ENCODE measurements around the gene ZFYVE28. TPM values are rescaled to one million over a fixed set of nuclear protein-coding genes. Genes with fewer than 3 reads are reported as not detected.

The ZFYVE28 gene
- total RNA-seq, 1 donor from 2014 or later = 23.2 TPM

DNA sequence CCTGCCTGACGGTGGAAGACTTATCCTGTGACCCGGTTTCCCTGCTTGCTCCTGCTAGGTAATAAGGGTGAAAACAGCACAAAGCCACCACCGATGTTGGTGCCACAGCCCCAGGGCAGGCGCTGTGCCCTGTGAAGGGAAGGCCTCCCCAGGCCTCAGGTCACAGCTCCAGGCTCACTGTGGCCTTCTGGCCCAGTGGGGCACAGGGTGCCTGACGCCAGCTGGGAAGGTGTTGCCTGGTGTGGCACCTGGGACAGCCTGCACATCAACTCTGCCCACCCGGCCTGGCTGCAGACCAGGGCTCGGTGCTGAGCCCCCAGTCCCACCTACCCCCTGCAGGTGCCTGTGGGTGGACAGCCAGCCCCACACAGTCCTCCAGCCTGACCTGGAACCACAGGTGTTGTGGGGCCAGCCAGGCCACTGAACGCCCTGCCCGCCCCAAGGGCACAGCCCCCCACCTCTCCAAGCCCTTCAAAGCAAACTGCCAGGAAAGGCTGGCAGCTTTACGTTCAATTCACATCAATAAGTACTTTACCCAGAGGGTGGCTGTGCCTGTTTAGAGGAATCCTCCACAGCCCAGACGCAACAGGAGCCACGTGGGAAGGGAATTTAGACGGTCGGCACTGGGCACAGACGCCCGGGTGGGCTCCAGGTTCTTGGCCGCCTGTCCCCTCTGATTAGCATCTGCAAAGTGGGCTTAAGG lies 54.3 kb downstream of the ZFYVE28 start:
- peak; percentile 6 for ATAC-seq
- intact Hi-C loops (cut with DNase I) = no loop called here

DNA sequence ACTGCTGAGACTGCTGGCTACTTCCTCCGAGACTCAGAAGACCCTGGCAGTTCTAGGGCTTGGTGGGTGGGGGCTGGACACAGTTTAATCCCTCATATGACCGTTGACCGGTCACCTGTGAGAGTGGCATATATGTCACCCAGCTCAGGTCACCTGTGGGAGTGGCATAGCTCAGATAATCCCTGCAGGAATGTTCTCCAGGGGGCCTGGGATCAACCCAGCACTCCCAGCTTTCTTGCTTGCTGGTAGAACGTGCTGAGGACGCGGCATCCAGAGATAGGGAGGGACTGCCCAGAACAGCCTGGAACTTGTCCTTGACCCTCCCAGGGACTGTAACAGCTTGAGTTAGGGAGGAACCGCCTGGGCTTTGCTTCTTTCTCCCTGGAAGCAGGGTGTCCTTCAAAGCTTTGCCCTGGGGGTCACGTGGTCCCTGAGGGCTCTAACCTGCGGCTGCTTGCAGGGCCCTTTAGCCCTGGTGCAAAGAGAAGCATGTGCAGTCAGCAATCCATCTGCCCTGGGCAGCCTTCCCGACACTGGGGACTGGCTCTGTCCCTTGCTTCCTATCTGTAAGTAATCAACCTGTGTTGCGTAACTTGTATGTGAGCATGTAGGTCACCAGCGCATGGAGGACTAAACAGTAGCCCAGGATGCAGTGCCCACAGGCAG lies 55.3 kb downstream of the ZFYVE28 start:
- no peak for DNase-seq (ENCODE audit: low spot score)
- ATAC-seq = peak; percentile 35
- intact Hi-C loops (cut with DNase I) = no loop called here

More for the DNA sequence above, 54.3 kb downstream of the ZFYVE28 start:
- no peak for DNase-seq (ENCODE audit: low spot score)

DNA sequence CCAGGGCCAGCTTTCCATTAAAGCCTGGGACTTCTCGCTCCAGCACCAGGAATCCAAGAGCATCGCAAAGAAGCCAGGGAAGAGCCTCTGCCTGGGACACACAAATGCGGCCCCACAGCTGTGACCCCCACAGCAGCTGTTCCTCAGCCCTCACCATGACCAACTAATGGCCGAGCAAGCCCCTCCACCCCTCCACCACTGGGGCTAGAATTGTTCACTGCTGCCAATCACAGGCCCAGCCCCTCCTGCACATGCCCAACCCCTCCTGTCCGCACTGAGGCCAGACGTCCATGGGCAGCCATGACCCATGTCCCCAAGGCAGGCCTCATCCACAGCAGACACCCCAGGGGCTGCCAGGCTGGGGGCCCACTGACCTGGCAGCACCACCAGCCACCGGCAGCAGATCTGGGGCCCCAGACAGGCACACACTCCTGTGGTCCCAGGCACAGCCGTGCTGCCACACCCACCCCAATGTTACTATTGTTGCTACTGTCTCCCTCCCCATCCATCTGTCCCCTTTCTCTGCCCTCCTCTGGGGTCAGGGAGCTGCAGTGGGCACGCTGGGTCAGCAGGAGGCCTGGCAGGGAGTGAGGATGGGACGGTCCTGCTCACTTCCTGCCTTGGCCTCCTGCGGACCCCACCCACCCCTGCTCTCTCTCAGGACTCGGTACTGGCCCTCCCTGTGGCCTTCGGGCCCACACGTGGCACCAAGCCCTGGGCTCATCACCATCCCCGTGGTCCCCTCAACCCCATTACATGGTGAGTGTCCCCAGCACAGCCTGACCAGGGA lies 56.0 kb downstream of the ZFYVE28 start:
- intact Hi-C loops (cut with DNase I) = no loop called here
- no peak for DNase-seq (ENCODE audit: low spot score)
- ATAC-seq = no peak

DNA sequence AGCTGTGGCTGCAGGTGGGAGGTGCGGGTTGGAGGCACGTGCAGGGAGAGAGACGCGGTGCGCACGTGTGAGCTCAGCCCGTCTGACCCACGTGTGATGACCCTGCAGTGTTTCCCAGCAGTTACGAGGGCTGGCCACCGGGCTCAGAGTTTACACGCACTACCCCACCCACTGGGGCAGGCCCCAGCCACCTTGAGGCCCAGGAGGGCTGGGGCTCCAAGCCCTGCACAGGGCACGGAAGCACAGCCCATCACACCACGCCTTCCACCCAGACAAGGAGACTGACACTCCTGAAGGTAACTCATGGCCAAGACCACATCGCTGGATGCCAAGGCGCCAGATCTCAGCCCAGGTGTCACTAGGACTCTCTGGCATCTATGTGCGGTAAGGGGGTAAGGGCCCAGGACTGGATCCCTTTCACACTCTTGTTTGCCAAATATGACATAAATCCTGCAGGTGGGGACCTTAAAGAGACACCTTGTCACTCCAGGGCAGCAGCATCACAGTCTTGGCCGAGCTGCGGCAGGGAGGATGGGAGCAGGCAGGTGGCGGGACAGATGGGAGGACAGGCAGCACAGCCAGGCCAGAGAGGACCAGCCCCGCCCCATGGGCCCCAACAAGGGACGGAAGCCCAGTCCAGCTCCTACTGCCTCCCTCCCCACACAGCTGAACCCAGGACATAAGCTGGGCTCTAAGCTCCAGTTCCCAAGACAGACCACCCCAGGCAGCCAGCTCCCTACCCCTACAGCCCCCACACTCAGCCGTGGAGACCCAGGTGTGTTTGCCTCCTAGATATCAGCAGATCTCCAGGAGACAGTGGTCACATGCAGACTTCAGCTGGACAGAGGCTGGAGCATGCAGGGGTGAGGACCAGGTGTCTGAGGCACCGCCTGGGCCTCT lies 56.8 kb downstream of the ZFYVE28 start:
- DNase-seq (ENCODE audit: low spot score) (peak; percentile 41), ATAC-seq (no peak)
- intact Hi-C loops (cut with DNase I) = no loop called here

DNA sequence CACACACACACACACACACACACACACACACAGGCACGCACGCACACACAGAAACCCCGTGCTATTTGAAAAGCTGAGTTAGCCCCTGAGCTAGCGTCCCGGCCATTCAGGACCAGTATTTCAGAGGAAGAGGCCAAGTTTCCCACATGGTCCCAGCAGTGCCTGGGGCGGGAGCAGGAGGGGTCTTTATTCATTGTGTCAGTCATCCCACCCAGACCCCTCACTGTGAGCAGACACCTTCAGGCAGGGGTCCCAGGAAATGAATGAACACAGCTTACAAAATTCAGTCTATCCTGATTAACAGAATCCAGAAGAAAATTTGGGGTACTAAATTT lies 58.1 kb downstream of the ZFYVE28 start:
- peak; percentile 22 for DNase-seq (ENCODE audit: low spot score)

DNA sequence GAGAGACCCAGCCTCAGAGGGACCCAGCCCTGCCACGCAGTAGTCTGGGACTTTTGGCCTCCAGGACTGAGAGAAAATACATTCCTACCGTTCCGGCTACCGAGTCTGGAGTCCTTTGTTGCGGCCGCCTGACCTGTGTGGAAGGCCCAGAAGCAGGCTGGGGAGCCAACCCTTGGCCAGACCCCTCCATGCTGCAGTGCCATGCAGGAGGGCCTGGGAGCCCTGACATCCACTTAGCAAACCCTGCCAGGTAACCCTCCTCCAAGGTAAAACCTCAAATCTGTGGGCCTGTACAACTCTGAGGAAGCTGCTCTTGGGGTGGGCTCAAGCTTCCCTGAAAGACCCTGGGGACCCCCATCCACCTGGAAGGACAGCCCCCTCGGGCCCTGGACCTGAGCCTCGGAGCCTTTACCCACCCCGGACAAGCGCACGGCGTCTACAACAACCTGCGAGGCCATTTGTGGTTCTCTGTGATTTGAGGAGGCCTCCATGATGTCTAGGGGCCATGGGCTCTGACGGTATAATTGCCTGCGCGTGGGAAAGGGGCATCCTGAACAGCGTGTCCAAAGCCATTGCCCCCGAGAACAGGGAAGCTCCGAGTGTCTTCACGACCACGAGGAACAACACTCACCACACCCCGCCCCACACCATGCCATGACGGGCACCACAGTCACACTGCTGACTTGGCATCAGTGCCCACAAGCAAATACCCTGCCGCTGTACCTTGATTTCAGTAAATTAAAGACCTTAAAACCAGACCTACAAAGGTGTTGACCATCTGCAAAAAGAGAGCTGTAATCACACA lies 58.7 kb downstream of the ZFYVE28 start:
- intact Hi-C loops (cut with DNase I) = no loop called here
- peak; percentile 38 for DNase-seq (ENCODE audit: low spot score)
- ATAC-seq = no peak

More for the DNA sequence above, 58.1 kb downstream of the ZFYVE28 start:
- no peak for ATAC-seq
- intact Hi-C loops (cut with DNase I) = no loop called here

DNA sequence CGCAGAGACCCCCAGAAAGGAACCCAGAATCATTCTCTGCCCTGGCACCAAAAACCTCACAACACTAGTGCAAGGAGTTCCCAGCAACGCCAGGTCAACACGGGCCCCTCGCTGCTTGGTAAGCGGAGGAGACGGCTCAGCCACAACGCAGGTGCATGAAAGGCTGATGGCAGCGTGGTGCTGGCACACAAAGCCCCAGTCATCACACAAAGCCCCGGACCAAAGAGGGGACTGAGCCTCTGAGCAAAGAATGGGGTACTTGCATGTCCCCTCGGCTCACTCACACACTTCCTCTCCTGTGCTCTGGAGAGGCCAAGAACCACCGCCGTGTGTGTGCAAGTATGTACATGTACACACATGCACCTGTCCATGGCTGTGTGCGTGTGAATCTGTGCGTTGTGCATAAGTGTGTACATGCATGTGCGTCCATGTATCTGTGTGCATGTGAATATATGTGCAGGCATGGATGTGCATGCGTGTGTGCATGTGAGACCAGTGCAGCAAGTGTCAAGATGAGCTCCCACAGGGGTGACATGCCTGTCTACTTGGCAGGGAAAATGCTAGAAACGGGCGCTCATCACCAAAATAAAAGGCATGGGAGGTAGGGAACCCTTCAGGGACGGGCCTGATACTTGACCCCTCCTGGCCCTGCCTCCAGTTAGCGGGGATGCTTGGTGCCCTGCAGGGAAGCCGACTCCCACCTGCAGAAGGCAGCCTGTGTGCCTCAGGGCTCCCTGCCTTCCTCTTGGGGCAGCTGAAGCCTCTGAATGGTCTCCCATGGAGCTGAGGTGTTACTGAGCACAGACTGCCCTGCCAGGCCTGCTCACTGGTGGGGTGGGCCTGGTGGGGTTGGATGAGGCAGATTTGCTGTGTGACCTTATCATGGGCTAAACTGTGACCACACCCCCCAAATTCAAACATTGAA lies 60.4 kb downstream of the ZFYVE28 start:
- DNase-seq (ENCODE audit: low spot score) (peak; percentile 43), ATAC-seq (no peak)
- intact Hi-C loops (cut with DNase I) = no loop called here

DNA sequence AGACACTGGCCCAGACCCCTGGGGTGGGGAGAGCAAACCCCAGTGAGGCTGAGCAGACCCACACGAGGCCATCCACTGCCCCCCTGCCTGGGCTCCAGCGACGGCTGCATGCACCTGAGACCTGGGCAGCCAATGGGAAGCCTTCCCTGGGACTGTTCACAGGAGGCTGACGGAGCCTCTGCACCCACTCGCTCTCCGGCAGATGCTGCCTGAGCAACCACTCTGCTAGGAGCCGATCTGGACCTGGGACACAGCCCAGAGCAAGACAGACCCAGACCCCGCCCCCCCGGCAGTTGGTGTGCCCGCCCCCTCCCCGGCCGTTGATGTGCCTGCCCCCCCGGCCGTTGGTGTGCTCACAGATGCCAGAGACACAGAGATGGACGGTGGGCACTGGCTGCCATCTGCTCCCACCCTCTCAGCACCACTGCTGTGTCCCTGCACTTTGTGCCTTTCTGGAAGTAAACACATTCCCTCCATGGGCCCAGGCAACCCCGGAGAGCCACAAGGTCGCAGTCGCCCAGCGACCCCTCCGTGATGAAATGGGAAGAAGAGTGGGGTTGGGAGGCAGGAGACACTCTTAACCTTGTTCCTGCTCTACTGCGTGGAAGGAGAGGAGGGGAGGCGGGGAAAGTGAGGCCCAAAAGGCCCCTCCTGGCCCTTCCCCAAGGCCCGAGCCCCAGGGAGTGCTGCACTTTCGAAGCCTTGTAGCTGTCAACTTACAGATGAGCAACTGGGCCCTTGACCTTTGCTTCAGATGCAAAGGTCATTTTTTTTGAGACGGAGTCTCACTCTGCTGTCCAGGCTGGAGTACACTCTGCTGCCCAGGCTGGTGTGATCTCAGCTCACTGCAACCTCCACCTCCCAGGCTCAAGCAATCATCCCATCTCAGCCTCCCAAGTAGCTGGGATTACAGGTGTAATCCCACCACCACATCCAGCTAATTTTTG lies 62.0 kb downstream of the ZFYVE28 start:
- intact Hi-C loops (cut with DNase I) = no loop called here
- no peak for ATAC-seq
- peak; percentile 31 for DNase-seq (ENCODE audit: low spot score)

DNA sequence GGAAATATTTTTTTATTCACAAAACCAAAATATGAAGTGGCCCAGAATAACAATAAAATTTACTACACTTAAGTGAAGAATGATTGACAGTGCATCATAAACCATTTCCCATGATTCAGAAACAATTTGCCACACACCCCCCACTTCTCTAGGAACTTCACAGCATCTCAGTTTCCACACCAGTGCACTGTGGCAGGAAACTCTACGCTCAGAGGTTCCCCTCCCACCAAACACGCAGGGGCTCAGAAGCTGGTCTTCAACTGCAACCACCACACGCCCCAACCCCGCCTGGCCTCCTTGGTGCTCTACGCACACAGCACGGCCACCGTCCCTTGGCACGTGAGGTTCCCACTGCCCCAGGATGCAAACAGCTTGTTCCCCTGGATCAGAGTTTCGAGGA lies 63.7 kb downstream of the ZFYVE28 start:
- DNase-seq (ENCODE audit: low spot score) (no peak), ATAC-seq (no peak)
- intact Hi-C loops (cut with DNase I) = no loop called here

DNA sequence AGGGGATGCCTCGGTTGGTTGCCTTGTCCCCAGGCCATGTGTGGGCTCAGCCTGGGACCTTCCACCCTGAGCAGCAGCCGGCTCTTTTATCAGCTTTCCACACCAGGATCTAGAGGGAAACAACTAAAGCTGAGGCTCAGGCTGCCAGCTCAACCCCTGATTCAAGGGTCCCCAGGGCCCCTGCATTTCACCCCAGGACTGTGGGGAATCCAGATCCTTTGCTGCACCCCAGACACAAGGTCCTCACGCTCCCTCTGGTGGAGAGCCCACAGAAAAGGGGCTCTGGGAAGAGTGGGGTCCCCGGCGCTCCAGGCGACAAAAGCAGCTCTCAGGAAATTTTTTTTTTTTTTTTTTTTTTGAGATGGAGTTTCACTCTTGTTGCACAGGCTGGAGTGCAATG lies 64.3 kb downstream of the ZFYVE28 start:
- peak; percentile 33 for DNase-seq (ENCODE audit: low spot score)
- intact Hi-C loops (cut with DNase I) = no loop called here
- no peak for ATAC-seq

DNA sequence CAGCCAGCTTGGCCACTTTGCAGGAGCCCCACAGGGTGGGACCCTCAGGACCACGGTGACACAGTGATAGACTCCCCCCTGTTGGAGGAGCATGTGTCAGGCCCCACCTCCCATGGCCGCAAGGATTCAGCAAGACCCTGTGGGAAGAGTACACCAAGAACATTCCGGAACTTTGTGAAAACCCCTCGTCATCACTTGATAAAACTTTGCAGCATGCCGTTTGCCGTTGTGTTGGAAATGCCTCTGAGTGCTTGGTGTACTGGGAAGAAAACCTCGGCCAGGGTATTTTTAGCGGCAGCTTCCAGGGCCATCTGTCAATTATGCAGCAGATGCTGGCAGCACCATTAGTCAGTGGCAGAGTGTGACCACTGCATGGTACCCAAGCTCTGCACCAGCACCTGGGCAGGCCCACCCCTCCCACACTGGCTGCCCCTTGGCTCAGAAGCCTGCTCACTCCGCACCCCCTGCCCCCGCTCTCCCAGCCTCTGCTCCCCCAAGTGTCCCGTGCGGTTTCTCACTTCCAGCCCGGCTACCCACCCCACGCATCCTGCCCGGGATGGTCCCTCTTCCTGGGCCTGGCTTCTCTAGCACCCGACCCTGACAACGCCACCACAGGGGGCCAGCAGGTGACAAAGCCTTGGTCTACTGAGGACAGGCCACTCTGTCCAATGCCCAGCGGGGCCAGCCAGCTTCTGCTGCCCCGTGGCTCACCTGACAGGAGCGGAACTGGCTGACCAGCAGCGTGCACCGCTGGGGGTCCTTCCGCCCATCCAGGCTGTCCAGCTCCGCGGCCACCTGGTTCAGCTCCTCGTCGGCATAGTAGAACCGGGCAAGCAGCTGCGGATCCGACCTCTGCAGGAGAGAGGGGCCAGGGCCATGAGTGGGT lies 65.0 kb downstream of the ZFYVE28 start:
- intact Hi-C loops (cut with DNase I) = no loop called here
- ATAC-seq (peak; percentile 26), DNase-seq (ENCODE audit: low spot score) (peak; percentile 52)

DNA sequence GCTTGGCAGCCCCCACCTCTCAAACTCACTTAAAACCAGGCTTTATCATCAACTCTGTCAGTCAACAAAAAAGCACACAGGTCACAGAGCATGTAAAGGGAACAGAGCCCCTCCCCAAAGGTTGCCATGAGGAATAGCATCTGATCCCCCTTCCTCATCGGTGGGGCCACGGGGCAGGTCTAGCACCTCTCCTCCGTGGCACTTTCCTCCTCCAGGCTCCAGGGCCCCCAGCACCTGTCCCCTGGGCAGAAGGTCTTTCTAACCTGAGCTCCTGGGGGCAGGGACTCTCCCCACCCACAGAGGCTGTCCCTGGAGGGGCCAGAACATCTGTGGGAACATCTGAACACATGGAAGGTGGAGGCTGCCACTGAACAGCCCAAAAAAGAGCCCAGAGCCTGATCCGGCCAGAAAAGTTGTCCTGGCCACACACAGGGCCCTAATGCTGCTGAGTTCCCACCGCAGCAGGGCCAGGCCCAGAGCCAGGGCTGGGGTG lies 65.7 kb downstream of the ZFYVE28 start:
- ATAC-seq = no peak
- peak; percentile 28 for DNase-seq (ENCODE audit: low spot score)
- intact Hi-C loops (cut with DNase I) = no loop called here

DNA sequence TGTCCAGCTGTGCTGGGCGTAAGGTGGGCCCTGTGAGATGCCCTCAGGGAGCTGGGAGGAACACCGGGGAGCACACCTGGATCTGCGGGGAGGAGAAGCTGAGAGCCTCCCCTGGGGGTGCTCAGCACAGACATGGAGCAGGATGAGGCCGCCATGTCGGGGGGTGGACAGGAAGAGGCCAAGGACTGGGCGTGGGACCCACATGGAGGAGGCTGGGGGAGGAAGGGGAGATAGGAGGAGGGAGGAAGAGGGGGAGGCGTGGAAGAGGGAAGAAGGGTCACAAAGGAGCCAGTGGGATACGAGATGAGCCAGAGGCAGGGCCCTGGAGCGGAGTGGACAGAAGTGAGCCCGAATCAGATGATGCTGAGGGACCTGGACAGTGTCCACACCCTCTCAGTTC lies 66.3 kb downstream of the ZFYVE28 start:
- intact Hi-C loops (cut with DNase I) = no loop called here
- DNase-seq (ENCODE audit: low spot score) = no peak
- ATAC-seq = no peak

DNA sequence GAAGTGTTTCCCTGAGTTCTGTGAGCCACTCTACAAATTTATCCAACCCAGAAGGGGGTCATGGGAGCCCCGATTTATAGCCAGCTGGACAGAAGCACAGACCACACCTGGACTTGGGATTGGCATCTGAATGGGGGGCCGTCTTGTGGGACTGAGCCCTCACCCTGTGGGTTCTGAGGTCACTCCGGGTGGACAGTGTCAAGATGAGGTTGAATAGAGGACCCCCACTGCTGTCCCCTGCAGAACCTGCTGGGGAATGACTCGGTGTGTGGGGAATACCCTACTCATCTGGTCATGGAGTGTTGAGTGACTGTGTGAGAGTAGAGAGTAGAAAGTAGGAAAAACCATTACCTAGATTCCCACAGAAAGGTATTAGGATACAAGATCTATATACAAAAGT lies 67.5 kb downstream of the ZFYVE28 start:
- ATAC-seq (no peak), DNase-seq (ENCODE audit: low spot score) (no peak)
- intact Hi-C loops (cut with DNase I) = no loop called here

DNA sequence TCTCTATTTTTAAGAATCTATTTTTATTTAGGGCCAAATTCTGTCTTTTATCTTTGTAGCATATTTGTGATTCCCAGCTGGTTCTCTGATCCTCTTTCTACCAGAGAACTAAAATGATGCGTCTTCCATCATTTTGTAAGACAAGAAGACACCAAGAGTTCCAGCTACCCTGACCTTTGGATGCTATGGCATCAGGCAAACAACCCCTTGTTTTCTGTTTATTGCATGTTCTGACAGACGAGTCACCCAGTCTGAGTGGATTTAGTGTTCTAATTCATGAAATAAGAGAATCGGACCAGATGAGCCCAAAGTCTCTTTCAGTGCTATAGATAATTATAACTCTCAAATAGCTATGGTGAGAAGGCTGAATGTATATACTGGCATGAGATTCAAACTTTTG lies 69.7 kb downstream of the ZFYVE28 start:
- DNase-seq (ENCODE audit: low spot score) (no peak), ATAC-seq (no peak)
- intact Hi-C loops (cut with DNase I) = no loop called here
